GM19438 (cell line): ENCODE results near the gene TRIM66.

ENCODE experiments used
- ATAC-seq: cut with Tn5 transposase; IDR thresholded peaks from one replicate; pipeline ENCODE4 v1.9.1; 2021; ENCODE audit warnings: low read depth; ENCODE audit not compliant: unreplicated experiment

The TRIM66 gene

DNA sequence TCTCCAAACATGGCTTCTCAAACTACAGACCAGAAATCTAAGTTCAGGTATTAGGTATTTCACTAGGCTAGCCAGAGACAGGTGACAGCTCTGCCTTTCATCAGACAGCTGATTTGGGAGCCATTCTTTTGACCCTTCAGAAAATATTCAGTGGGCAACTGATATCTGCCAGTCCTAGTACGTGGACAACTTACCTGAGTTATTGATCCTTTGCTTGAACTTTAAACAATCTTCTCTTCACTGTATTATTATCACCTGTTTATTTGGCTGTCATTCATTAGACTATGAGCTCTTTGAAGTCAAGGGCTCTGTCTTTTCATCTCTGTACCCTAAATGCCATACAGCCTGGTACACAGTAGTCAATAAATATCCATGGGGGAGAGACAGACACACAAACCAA is 17.2 kb downstream of the TRIM66 start:
- ATAC-seq = no peak

DNA sequence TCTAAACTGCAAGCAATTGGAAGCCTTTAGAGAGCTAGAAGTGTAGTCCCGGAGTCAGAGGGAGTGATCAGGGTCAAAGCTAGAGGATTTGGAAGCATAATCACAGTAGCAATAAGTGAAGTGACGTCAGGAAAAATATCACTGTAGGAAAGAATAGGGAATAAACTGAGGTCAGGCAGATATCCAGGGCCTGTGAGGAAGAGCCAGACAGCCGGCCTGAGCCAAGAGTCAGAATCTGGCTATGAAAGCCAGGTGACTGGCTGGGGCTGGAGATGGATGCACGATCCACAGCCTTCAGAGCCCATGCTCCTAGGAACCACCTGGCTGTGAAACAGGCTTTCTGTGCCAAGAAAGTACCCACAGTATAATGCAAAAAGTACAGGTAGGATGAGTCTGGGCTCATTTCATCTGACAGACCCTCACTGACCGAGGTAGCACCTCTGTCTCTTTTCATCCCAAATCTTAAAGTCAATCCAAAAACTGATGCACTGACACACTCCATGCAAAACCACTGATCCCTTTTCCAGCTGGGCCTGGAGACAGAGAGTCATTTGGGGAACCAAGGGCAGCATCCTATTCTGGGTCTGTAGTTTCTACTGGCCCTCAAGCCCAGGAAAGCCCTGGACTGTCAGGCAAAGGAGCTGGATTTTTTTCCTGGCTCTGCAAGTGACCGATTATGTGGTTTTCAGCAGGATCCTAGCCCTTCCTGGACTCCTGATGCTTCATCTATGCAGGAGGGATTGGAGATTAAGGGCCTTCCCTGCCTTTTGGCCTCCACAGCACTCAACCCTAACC is 21.3 kb downstream of the TRIM66 start:
- no peak for ATAC-seq

DNA sequence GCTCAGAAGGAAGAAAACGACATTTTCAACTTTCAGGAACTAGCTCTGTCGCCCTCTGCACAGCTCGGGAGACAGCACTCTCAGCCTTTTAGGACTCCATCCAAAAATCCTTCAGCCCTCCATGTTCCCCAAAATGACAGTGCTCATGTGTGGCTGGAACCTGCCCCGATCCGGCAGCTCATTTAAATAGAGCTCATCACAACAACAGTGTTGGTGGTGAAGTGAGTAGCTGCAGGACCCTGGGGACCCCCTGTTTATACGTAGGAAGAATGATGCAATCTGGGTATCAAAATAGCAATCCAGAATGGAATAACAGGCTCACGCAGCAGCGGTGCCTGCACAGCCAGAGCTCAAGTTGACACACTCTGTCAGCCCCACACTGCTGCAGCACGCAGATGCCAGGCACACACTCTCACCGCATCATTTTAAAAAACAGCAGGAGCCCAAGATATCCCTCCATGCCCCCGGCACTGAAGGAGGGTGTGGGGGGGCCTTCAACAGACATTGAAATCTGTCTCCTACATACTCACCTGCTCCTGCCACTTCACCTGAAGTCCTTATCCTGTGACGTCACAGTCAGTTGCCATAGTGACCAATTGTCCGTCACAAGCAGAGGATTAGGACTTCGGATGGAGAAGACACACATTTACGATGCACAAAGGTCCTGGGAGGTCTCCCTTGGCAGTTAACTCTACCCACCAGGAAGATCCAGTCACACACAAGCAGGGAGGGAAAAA is 24.0 kb downstream of the TRIM66 start:
- ATAC-seq = no peak

DNA sequence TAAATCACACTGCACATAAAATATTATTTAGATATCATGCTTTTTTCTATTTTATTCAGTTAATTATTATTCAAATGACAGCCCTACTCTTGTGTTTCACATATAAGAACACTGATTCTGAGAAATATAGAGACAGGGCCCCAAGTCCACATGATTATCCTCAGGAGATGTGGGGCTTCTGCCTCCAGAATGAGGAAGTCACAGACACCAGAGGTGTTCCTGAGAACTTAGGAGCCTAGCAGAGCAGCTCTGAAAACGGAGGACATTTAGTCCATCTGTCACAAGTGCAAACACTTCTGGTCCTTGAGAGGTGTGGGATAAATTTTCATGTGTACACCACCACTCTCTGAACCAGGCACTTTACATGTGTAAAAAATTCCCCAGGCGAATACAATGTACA is 26.2 kb downstream of the TRIM66 start:
- ATAC-seq = no peak

DNA sequence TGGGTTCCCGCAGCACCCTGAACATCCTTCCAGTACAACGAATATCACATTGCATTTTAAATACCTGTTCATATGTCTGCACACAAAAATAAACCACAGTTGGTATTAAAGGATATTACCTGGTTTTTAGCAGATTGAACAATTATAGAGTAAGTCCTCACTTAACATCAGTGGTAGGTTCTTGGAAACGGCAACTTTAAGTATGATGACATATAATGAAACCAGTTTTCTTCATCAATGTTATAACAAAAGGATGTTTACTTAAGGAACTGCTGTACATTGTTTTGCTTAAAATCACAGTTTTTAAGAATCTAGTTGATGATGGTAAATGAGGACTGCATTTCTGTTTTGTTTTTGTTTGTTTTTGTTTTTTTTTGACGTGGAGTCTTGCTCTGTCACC is 28.0 kb downstream of the TRIM66 start:
- no peak for ATAC-seq

DNA sequence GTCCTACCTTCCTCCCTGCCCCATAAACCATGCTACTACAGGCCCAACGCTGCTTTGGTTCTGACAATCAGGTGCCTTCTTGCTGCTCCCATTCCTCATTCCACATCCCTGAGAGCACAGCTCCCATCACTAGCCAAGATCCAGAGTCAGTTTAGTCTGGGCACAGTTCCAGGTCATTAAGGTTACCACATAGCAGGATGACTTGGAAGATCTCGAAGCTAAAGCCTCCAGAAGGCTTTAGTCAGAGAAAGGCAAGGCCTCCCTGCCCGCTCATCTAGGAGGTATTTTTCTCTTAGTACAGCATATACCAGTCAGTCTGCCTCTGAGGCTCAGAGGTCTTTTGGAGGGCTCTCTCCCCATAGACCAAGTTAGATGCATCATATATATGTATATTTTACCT is 30.3 kb downstream of the TRIM66 start:
- no peak for ATAC-seq

DNA sequence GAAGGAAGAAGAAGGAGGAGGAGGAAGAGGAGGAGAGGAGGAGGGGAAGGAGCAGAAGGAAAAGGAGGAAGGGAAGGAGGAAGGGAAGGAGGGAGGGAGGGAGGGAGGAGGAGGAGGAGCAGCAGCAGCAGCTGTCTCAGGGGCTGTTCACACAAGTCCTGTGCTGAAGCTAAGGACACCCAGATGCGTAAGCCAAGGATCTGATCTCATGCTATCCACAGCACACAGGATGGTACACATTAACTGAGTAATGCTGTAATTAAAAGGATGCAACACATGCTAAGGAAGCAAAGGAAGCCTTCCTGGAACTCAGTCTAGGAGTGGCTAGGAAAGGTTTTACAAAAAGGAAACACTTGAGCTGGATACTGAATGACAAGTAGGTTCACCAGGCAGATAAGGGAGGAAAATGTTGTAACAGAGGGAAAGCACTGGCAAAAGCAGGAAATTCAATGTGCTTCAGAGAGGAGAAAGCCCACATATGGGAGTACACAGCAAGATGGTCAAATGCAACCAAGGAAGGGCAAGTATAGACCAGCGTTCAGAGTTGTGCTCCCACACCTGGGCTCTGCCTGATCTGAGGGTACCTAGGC is 32.0 kb downstream of the TRIM66 start:
- ATAC-seq = no peak

DNA sequence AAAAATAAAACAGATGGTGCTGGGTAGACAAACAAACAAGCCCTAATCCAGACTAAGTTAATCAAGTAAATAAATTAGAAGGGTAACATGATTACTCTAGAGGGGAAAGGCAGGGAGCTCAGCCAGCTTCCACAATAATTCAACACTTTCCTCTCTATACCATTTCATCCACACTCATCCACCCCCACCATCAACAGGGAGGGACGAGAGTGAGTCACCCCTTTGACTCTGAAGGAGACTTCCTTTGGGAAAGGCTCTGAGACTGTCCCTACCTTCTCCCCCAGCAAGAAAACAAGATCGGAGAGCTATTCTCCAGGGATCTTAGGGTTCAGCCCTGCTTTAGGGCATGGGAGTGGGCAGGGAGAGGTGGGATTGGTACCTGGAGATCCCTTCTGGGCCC is 33.1 kb downstream of the TRIM66 start:
- no peak for ATAC-seq

DNA sequence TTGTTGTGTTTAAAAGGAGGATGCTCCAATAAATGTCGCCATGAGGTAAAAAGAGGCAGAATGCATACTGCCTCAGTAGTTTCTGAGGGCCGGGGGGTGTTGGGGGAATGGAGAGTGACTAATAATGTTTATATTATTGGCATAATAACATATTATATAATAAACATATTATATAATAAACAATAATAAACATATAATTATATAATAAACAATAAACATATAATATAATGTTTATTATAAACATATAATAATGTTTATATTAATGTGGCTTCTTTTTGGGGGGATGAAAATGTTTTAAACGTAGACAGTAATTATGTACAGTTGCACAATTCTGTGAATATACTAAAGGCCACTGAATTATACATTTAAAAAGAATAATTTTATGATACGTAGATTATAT is 35.6 kb downstream of the TRIM66 start:
- ATAC-seq = no peak

DNA sequence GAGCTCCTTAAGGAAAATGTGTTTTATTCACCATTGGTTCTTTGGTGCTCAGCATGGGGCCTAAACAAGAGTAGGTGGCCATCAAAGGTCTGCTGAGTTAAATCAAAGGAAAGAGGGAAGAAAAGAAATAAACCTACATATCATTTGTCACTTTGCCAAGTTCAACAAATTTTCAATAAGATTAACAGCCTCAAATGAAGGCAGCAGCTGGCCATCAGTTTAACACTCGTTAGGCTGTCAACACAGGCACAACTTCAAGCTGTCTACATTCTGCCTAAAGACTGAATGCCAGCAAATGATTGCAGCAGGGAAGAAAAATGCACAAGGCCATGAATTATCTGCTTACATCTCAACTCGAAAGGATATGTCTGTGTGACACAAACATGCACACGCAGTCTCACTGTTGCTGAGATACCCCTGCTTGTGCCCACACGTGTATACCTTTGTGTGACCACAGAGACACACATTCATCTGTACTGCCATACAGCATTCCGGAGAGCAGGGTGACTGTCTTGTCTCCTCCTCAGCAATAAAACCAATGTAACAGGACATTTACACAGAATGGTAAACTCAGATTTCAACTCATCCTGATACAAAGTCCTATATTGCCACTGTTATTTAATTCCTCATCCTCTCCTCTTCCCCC is 40.1 kb downstream of the TRIM66 start:
- no peak for ATAC-seq

DNA sequence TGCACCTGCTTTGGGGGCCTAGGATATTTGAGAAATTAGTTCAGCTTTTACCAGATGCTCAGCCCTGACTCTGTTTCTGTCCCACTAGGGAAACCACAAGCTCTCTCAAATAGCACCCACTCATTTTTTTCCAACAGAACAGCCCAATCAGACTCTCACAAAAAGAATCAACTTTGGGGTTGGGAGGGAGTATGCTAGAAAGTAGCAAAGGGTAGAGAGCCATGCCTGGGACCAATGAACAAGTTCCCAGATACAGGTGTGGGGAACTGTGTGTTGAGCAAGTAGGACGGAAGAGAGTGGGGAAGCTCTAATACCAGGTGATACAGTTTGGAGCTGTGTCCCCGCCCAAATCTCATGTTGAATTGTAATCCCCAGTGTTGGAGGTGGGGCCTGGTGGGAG is 41.1 kb downstream of the TRIM66 start:
- no peak for ATAC-seq

DNA sequence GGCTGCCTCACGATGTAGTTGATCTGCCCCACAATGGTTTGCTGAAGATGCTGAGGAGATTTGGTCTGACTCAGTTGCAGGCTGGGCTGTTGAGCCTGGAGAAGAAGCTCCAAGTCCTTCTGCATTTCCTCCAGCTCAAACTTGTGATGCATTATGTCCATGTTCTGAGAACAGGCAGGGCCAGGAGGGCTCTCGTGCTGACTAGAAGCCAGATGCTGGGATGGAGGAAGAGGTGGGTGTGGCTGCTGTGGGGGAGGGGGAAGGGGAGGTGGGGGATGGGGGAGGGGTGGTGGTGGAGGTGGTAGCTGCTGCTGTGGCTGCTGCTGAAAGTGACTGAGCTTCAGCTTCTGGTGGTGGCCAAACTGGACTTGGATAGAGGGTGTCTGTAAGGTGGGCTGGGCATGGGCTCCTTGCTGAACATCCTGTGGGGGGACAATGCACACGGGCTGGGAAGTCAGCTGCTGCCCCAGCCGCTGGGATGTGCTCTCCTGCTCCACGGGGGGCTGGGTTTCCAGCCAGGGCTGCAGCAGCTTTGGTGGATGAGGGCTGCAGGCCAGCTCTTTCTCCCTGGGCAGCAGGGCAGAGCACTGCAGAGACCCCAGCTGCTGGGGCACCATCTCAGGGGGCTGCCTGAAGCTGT is 42.1 kb downstream of the TRIM66 start:
- no peak for ATAC-seq

DNA sequence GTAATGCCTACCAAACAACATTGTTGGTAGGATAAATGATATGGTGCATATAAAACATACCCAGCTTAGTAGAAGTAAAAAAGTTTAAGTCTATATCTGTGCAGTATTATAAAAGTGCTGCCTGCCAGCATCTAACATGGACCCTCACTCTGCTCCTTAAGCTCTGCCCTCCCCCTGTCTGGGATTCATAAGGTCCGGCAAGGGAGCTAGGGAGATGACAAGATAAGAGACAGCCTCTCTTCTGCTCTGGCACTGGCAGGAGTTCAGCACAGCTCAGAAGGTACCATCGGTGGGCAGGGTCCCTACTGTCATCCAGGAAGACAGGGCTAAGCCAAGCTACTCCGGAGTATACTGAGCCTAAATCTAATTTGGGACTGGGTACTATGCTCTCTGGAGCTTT is 42.8 kb downstream of the TRIM66 start:
- ATAC-seq = no peak

DNA sequence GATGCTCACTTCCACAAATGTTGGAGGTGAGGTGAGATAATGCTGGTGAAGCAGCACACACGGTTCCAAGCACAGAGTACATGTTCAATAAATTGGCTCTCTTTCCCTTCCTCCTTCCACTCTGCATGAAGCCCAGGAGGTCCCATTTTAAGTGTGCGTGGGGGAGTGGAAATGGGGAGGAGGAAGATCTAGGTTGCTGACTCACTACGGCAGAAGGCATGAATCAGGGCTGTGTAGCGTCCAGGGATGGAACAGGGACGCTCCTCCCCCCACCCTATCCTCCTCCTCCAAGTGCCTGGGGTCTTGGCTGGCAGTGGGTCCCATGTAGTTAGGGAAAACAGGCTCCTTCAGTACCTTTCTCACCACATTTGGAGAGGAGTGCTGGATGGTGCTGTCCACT is 44.2 kb downstream of the TRIM66 start:
- ATAC-seq = no peak

DNA sequence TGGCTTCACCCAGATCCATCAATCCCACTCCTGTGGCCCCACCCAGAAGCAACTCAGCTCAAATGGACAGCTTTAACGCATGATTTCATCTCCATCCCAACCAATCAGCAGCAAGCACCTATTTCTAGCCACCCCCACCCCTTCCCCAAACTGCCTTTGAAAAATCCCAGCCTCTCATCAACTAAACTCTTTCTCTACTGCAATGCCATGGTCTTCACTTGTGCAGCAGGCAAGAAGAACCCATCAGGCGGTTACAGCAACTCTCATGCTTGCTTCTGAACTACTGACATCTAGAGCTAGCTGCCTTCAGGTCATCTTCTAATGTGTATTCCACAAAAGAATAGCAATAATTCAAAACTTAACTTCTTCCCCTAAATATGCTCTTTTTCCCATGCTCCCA is 46.3 kb downstream of the TRIM66 start:
- no peak for ATAC-seq

DNA sequence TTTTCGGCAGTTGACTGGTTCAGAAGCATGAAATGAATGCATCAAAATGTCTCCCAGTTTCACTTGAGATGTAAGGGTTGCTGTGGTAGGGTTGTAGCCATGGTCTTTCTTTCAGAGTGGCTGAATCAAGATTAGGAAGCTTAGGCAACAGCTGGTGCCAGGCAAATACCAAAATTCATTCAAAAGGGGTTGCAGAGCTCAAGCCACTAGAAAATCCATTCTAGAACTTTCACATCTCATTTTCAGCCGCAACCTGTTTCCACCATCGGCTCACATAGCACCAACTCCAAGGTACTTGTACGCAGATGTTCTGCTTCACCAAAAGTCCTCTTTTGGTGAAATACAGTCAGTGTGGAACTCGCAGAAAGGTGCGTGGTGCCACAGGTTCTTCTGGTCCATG is 48.0 kb downstream of the TRIM66 start:
- ATAC-seq = no peak

DNA sequence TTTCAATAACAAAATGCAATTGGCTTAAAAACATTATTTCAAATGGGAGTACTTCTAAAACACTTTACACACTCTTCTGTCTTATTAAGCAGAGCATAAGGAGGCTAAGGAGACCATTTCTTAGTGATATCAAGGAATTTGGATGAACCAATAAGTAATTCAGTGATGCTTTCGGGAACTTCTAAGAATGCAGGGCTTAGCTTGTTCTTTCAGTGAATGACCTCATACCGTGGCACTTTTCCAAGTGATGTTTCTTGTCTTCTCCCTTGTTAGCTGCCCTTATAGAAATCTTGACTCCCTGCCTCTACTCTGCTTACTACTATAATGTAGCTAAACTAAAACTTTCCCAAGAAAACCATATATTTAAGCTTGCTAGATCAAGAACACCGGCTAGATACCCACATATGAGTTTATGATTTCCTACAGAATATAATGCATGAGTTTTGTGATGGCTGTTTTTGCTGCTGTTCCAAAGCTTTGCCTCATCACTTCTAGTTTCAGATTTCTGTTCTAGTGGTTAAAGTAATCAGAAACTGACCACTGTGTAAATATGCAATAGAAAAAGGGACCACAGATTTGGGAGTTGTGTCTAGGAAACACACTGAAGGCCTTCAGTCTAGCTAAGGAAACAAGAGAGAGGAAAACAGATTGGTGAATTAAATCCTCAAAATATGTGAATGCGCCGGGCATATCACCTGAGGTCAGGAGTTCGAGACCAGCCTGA is 50.9 kb downstream of the TRIM66 start:
- no peak for ATAC-seq

DNA sequence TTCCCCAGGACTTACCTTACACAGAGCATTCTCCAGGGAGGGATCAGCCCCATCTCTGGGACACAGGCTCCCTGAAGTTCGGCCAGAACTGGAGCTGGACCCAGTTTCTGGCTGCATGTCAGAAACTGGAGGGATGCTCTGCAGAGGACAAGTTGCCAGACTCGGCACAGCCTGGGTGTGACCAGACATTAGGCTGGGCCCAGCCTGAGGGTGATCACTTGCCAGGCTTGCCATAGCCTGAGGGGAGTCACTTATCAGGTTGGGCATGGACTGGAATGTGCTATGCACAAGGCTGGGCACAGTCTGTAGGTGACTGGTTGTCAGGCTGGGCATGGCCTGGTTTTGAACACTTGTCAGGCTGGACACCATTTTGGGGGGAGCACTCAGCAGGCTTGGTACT is 57.8 kb downstream of the TRIM66 start:
- no peak for ATAC-seq

DNA sequence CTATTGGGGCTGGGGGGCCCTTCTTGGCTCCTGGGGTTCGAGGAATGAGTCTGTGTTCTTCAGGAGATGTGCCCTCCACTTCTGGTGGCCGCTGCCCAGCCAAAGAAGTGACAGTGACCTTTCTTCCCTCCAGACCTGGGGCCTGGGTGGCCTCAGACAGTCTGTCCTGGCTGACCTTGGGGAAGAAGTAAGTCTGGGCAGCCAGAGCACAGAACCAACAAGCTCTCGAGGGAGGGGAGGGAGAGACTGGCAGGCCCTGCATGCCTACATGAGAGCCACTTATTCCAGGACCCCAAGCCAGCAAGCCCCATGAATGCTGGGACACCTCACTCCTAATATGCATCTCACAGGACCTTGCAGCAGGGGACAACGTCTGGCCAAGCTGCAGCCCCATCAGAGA is 61.3 kb downstream of the TRIM66 start:
- no peak for ATAC-seq

DNA sequence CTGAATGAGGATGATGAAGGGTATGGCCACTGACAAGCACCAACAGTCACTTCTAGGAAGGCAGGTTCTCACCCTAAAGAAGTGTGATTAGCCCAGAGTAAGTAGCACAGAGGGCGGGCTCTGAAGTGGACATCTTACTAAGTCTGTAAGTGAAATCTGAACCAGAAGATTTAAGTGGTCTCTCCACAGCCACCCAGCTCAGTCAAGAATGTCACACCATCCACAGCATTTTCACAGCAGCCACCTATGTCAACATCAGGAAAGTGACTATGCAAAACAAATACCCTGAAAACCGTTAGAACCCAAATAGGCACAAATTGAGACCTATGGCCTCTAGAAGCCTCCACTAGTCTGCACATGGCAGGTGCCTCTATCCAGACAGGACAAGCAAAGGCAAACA is 65.4 kb downstream of the TRIM66 start:
- no peak for ATAC-seq
